ENCODE measurements around the gene PPP1R13L.

The PPP1R13L gene

GRCh38 chr19:45368127-45368526, 36.7 kb downstream of the PPP1R13L start:
- Histone ChIP-seq H3K79me2 (ENCODE audit: control insufficient read depth, low read length) (peaks cover 14% of the 10 kb centered on the region), H3K9me2 (replicated peaks; ENCODE audit: control insufficient read depth, low read length) (no peaks in the 10 kb centered on the region), H3F3A (ENCODE audit: control insufficient read depth, insufficient read depth) (no peaks in the 10 kb centered on the region), H3K36me3 (ENCODE audit: control insufficient read depth, low read length) (peaks cover 8% of the 10 kb centered on the region), H3K4me3 (ENCODE audit: low read length) (no peak overlapping the region), H4K20me1 (ENCODE audit: control insufficient read depth, insufficient read depth, low read depth, low read length) (no peaks in the 10 kb centered on the region), H3K27ac (ENCODE audit: low read depth, low read length) (no peak overlapping the region), H3K27me3 (ENCODE audit: control insufficient read depth, low read length) (no peaks in the 10 kb centered on the region), H3K4me1 (ENCODE audit: control insufficient read depth, low read length) (peaks cover 16% of the 10 kb centered on the region), H3K4me2 (ENCODE audit: low read length) (no peak overlapping the region), H3K9me3 (ENCODE audit: control insufficient read depth, insufficient read depth, low read length) (no peaks in the 10 kb centered on the region)
- TF ChIP-seq EZH2phosphoT487 (IDR thresholded peaks at IDR 0.05; ENCODE audit: borderline replicate concordance, low read length) = no peak
- no peak for TF ChIP-seq CTCF (IDR thresholded peaks at IDR 0.05; ENCODE audit: low read depth, low read length, poor library complexity, severe bottlenecking)

DNA sequence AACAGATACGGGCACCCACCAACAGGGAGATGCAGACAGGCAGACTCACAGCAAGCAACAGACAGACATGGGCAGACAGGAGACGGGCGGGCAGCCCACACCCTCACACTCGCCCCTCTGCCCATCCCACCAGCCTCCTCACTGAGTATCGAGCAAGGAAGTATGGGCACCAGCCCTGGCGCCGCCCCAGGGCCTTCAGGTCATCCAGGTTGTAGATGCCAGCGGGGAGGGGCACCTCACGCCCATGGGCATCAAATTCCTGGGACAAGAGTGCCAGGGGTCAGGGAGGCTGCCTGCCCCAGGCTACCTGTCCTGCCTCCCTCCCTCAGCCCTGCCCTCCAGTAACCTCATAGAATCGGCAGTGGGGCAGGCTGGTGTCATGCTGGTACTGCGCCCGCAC, 40.2 kb downstream of the PPP1R13L start:
- peaks cover 6% of the 10 kb centered on the region for H3K4me1 ChIP-seq (ENCODE audit: control insufficient read depth, low read length)
- H3K4me2 ChIP-seq (ENCODE audit: low read length) = no peak overlapping the region
- H3K9me3 ChIP-seq (ENCODE audit: control insufficient read depth, insufficient read depth, low read length) = no peaks in the 10 kb centered on the region
- peaks cover 8% of the 10 kb centered on the region for H3K79me2 ChIP-seq (ENCODE audit: control insufficient read depth, low read length)
- TF ChIP-seq CTCF (IDR thresholded peaks at IDR 0.05; ENCODE audit: low read depth, low read length, poor library complexity, severe bottlenecking) (no peak), EZH2phosphoT487 (IDR thresholded peaks at IDR 0.05; ENCODE audit: borderline replicate concordance, low read length) (no peak)
- no peaks in the 10 kb centered on the region for H3K27me3 ChIP-seq (ENCODE audit: control insufficient read depth, low read length)
- H3F3A ChIP-seq (ENCODE audit: control insufficient read depth, insufficient read depth) = no peaks in the 10 kb centered on the region
- no peak overlapping the region for H3K27ac ChIP-seq (ENCODE audit: low read depth, low read length)
- no peak overlapping the region for H3K4me3 ChIP-seq (ENCODE audit: low read length)
- peaks cover 15% of the 10 kb centered on the region for H3K36me3 ChIP-seq (ENCODE audit: control insufficient read depth, low read length)
- H4K20me1 ChIP-seq (ENCODE audit: control insufficient read depth, insufficient read depth, low read depth, low read length) = no peaks in the 10 kb centered on the region
- H3K9me2 ChIP-seq (replicated peaks; ENCODE audit: control insufficient read depth, low read length) = no peaks in the 10 kb centered on the region

- TF ChIP-seq CTCF (IDR thresholded peaks at IDR 0.05; ENCODE audit: low read depth, low read length, poor library complexity, severe bottlenecking) = no peak
- no peak for TF ChIP-seq EZH2phosphoT487 (IDR thresholded peaks at IDR 0.05; ENCODE audit: borderline replicate concordance, low read length)
- Histone ChIP-seq H3K4me1 (ENCODE audit: control insufficient read depth, low read length) (0 out of 2 replicates have a peak, but pooled peaks cover under 1% of the 10 kb centered on the region), H3K79me2 (ENCODE audit: control insufficient read depth, low read length) (peaks cover 2% of the 10 kb centered on the region; the same call in 1 of the 2 replicates), H4K20me1 (ENCODE audit: control insufficient read depth, insufficient read depth, low read depth, low read length) (no peaks in the 10 kb centered on the region), H3K27ac (ENCODE audit: low read depth, low read length) (no peak overlapping the region), H3K9me2 (replicated peaks; ENCODE audit: control insufficient read depth, low read length) (no peaks in the 10 kb centered on the region), H3K4me3 (ENCODE audit: low read length) (no peak overlapping the region), H3K4me2 (ENCODE audit: low read length) (no peak overlapping the region), H3F3A (ENCODE audit: control insufficient read depth, insufficient read depth) (no peaks in the 10 kb centered on the region), H3K36me3 (ENCODE audit: control insufficient read depth, low read length) (peaks cover 15% of the 10 kb centered on the region), H3K9me3 (ENCODE audit: control insufficient read depth, insufficient read depth, low read length) (no peaks in the 10 kb centered on the region), H3K27me3 (ENCODE audit: control insufficient read depth, low read length) (no peaks in the 10 kb centered on the region)
These were observed 40.9 kb downstream of the PPP1R13L start for GRCh38 chr19:45363861-45364459.
